ENCODE measurements around the gene CD44.

The CD44 gene

DNA sequence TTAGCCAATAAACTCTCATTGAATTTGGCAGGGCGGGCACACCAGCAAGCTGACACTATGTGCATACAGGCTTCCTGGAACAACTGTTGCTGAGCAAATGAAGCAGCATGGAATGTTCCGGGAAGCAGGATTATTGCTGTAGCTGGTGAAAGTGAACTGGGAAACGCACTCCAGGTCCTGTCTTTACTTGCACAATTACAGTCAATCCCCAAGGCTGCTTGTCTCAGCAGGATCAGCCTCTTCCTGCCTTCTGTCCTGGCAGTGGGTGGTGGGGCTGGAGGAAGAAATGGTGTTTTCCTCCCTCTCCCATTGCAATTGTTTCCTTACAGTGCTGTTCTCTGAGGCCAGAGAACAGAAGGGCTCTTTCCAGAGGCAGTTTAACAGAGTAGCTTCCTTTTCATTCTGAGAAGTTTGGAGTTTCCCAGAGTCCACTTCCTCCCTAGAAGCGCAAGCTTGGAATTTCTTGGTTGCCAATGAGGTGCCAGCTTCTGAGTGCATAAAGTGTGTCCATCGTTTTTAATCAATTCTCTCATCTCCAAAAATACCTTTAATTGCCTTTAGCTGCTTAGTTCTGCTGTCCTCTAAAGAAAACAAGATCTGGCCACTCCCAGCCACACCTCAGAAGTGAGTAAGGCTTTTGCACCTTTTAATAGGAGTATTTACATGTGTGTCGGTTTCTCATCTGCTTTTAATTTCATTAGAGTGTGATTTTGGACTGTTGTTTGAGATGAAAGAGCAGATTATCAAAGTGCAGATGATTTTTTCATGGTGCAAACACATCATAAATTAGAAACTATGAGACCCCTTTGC, 19.9 kb downstream of the CD44 start:
- no peak for DNase-seq (ENCODE audit: low spot score)

GRCh38 chr11:35160246-35160824, 21.4 kb downstream of the CD44 start:
- no peak for DNase-seq (ENCODE audit: low spot score)

DNA sequence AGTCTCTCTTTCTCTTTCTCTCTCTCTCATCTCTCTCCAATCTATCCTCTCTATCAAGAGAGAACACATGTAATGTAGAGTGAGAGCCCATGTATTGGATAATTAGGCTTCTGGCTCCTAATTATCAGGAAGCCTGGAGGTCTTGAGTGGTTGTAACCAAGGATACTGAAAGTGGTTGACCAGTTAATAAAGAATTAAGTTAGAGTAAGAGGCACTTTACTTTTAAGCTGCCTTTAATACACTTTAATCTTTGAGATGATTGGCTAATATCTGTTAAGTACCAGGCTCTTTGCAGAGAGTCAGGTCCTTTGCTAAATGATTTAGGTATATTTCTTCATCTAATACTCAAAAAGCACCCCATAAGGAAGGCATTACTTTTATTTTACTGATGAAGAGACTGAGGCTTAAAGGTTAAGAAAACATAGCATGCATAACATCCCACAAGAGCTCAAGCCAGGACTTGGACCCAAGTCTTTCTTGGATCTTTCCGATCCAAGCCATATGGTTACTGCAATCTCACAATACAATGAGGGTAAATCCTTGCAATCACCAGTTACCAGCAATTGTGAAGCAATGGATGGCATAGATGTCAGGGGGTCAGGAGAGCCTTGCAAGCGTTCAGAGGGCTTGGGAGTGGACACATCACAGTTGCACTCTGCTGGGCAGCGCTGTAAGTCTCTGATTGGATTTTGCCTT, 22.1 kb downstream of the CD44 start:
- DNase-seq (ENCODE audit: low spot score): no peak

GRCh38 chr11:35162745-35163144, 23.8 kb downstream of the CD44 start:
- DNase-seq (ENCODE audit: low spot score): no peak

DNA sequence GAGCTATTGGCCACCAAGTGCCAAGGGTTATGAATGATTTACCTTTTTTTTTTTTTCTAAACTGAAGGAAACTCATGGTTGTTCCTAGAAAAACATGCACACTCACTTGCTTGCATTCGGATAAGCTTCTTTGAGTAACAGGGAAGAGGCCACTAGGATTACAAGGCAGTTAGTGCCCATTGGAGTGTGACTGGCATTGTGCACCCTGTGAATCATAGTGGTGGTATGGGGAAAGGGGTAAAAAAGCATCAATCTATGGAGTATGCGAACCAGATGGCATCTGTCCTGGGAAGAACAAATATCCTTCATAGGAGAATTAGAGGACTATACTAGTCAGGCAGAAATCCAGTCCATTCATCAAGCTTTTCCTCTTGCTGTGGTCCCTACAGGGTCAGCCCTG, 24.2 kb downstream of the CD44 start:
- no peak for DNase-seq (ENCODE audit: low spot score)

DNA sequence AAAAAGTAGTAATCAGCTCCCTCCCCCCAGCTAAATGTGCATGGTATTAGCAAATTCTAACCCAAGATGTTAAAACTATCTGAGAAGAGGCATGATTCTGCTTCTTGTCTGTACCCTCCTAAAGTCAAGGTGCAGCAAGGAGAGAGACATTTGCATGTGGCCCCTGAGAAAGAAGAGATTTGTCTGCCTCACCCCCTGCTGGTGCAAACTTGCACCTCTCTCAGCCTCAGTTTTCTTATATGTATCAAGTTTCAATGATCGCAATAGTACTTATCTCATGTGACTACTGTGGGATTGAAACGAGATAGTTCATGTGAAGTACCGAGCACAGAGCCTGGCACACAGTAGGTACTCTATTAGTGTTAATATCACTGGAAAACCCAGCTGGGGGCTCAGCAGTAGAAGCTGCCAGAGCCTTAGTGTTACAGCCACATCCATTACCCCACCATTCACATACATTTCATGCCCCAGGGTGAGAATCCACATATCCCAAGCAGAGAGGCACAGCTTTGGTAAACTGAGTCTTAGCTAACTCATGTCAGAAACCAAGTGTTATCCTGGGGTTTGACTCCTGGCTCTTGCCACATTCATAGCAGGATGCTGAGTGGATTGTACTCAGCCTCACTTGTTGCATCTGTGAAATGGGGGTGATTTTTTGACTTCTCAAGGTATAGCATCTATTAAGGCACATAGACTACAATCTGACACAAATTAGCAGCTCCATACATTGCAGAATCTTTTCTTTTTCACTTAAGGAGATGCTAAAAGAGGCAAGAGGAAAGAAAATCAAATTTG, 24.9 kb downstream of the CD44 start:
- peak; percentile 60 for DNase-seq (ENCODE audit: low spot score)

DNA sequence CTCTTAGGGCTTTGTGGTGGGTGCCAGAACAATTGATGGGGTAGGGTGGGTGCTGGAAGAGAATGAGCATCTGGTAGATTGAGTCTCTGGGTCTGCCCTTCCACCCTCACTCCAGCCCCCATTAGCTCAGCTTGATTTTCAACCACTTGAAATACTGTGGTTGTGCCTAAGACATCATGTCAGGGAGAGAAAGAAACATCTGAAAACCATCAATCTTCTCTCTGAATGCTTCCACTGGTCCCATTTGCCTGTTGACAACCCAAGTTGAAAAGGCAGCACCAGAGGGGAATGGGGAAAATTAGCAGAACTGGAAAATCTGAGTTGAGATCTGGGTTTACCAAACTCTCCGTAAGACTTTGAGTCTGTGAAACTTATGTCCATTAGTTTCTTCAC, 26.1 kb downstream of the CD44 start:
- DNase-seq (ENCODE audit: low spot score): no peak

DNA sequence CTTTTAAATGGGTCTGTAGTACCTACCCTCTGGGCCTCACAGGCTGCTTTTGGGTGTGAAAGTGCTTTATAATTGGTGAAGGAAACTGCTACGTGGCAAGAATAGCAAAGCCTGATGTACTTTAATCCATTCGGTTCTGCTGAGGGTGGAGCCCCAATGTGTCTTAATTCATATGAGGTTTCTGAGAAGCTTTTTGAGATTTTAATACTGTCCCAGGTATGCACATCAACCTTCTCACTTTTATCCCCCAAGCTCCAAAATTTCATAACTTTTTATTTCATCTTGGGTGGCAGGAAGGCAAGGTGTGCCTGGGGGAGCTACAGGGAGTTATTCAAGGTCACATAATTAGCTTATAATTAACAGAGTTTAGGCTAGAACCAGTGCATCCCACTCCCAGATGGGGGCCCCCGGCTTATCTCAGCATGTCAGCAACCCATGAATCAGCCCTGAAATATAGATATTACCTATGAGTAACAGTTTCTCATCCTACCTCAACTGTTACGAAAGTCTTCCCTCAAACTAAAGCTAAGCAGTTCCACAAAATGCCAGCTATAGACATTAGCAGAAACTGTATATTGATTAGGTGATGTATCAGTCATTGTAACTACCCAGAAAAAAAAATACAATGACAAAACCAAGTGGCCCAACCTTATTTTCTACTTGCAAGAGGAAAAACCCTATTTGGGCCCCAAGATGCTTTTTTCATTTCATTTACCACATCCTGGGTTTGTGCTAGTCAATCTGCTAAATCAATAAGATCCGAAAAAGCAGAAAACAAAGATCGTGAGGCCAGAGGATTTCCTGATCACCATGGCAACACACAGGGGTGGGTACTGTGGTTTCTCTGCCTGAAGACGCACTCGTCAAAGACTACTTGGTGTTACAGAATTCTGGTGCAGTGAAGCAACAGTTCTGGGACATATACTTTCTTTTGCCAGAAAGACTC, 26.7 kb downstream of the CD44 start:
- peak; percentile 54 for DNase-seq (ENCODE audit: low spot score)

DNA sequence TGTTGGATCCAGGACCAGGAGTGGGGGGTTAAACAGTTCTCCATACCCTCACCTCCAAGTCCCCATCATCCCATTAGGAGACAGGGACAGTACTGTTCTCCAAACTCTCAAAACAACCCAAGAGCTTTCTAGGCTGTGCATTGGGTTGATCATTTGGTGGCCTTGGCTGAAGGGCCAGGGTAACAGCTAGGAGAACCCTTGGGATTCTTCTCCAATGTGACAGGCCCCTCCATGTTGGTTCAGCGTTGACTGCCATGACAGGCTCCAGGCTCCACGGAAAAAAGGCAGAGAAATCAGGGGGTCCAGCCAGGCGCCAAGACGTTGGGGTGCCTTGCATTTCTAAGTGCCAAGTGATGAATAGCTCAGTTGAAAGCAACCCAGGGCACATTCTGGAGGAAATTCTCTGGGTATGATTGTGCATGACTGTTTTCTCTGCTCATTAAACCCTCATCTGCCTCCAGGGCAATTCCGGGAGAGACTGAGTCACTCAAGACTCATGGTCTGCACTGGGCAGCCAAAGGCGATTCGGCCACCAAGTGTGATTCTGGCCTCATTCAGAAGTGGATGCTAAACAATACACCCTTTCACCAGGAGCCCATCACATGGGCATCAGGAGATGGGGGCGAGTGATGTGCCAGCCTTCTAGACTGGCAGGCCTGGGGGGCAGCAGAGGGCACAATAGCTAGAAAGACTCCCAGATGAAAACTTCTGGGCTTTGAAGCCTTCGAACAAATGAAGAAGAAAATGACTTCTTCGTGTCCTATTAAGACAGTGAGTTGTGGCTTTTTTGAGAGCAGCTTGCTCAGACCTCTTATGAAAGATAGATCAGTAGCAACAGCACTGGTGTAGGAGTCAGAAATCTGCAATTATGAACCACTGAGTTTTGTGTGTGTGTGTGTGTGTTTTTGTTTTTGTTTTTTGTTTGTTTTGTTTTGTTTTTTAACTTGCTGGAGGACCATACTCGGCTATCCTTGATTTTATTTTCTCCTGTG, 27.7 kb downstream of the CD44 start:
- DNase-seq (ENCODE audit: low spot score): no peak

DNA sequence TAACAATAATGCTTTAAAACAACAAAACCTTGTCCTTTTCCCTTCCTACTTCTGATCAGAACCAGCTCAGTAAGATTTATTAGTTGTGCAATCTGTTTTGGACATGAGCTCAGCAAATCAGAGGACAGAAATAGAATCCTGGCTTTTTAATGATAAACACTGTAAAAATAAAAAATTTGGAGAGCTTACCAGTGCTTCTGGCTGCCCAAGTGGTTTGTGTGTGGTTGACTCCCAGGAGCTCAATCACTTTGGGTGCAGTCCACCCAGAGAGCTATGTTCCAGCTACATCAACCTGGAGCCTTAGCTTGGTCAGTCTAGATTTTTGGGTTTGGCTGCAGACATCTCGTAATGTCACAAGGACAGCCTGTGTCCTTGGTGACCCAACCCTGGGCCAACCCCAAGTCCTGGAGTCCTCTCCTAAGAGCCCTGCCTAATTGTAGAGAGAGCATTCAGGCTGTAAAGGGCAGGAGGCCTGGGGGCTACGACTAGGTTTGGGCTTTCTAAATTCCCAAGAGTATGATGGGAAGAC, 28.5 kb downstream of the CD44 start:
- no peak for DNase-seq (ENCODE audit: low spot score)

GRCh38 chr11:35168671-35169070, 29.7 kb downstream of the CD44 start:
- no peak for DNase-seq (ENCODE audit: low spot score)

GRCh38 chr11:35169112-35169511, 30.1 kb downstream of the CD44 start:
- DNase-seq (ENCODE audit: low spot score): no peak

DNA sequence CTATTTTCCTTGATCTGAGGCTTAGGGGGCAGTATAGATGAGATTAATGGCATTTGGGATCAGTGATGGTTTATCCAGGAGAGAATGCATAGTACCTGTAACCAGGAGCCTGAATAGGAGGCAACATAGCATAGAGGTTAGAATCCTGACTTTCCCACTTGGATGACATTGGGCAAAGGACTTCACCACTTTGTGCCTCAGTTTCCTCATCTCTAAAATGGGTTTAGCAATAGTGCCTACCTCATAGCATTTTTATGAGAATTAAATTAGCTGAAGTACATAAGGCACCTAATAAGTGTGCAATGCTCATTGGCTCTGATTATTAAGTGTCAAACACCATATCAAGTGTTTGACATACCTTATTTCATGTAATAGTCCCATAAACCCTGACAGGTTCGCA, 30.8 kb downstream of the CD44 start:
- no peak for DNase-seq (ENCODE audit: low spot score)

DNA sequence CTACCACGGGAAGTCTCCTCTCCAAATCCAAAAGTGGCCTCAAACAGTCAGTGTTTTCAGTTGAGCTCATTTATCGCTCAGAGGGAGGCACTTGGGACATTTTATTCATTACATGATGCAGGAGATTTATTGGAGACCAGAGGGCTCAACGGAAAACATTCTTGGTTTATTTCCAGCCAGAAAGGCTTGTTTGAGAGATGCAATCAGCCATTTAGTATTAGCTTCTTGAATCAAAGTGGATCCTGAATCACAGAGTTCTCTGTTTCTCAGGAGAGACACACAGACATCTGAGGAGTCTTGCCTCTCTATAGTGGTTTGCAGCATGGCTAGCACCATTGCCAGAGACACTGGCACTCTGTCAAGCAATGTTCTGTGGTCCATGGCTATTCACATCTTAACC, 31.5 kb downstream of the CD44 start:
- no peak for DNase-seq (ENCODE audit: low spot score)

- no peak for DNase-seq (ENCODE audit: low spot score)
Observed at GRCh38 chr11:35171226-35171625, 32.3 kb downstream of the CD44 start.

- DNase-seq (ENCODE audit: low spot score): peak; percentile 35
Observed at GRCh38 chr11:35173011-35173511, 34.1 kb downstream of the CD44 start.

DNA sequence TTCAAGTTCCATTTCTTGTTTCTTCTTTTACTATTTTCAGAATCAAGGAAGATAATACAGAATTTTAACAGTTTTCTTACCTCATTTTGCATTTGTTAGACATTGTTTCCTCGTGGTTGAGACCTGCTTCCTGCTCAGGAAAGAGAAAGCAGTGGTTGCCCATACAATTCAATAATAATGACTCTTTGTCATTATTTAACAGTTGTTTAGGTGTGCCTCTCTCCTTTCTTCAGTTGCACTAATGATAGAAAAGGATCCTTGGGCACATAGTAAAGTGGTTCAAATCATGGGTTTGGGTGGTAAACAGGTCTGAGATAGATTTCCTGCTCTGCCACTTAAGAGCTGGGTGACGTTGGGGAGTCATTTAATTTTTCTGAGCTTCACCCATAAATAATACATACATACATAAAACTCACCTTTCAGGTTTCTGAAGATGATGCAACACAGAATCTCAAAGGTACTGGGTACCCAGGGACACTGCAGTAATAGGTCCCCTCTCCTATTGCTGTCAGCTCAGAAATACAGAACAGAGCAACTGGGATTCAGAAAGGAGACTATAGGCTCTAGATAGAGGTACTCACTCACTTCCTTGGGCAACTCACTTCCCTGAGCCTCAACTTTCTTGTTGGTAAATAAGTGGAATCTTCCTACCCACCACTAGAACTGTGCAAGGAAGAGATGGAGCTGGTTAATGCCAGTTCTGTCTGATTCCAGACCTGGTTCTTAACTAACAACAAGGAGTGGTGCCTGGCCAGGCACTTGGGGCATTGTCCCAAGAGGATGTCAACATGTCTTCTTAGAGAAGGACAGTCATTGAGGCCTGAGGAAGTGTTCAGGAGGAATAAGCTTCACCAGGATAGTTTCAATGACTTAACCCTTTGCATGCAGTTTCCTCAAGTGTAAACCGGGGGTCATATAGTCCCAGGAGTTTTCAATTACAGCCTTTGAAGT, 34.9 kb downstream of the CD44 start:
- DNase-seq (ENCODE audit: low spot score): no peak

DNA sequence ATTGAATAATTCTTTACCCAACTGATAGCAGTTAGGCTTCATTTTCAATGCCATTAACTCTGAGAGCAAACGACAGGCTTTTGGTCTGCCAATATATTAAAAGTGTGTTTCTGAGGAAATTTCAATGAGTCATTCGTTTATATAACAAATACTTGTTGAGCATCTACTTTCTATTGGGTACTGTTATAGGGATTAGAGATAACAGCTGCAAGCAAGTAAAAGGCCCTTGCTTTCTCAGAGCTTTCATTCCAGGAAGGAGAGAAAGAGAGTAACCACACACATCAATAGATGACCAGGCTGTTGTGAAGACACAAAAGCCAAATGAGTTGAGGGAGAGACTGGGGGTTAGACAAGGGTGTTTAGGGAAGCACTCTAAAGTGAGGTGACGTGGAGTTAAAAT, 35.7 kb downstream of the CD44 start:
- no peak for DNase-seq (ENCODE audit: low spot score)

Data from germinal center (tissue), 1 donor.